ENCODE results near the gene CNEP1R1. TPM values are rescaled to one million over a fixed set of nuclear protein-coding genes. Genes with fewer than 3 reads are reported as not detected.

Gene CNEP1R1
- total and polyA plus RNA-seq, 10 of the 15 experiments (the other 5 are each of a cell fraction or from before 2014, with no cell fraction given): 11.5 to 29.2 (median 15.6) TPM

GRCh38 chr16:50024684-50025536 lies at the start of gene CNEP1R1 (continued):
- TF ChIP-seq ZNF592 (IDR thresholded peaks at IDR 0.05): peak; percentile 35; the same call in 1 of the 2 replicates
- TF ChIP-seq LARP7 (IDR thresholded peaks at IDR 0.05): peak; percentile 84
- TF ChIP-seq ETV6 (conservative IDR thresholded peaks at IDR 0.05 in 1 of 2, IDR thresholded peaks at IDR 0.05 in 1 of 2; ENCODE audit: borderline replicate concordance in 1 of 2, low read depth in 1 of 2): no peak
- TF ChIP-seq ZNF24 (IDR thresholded peaks at IDR 0.05): peak; percentile 74
- no peak for TF ChIP-seq CHD4 (IDR thresholded peaks at IDR 0.05)
- TF ChIP-seq KDM1A (IDR thresholded peaks at IDR 0.05; ENCODE audit: borderline replicate concordance): no peak
- peak; percentile 45; the same call in 1 of the 2 replicates for TF ChIP-seq NR2C1 (IDR thresholded peaks at IDR 0.05)
- no peak for TF ChIP-seq SREBF2 (IDR thresholded peaks at IDR 0.05; ENCODE audit: low read length)
- TF ChIP-seq PKNOX1 (IDR thresholded peaks at IDR 0.05): 0 out of 2 replicates have a peak, but pooled peaks have one; percentile 12
- peak; percentile 63; the same call in 1 of the 2 replicates for TF ChIP-seq NKRF (conservative IDR thresholded peaks at IDR 0.05)
- peak; percentile 47 for TF ChIP-seq SIX5 (IDR thresholded peaks at IDR 0.05; ENCODE audit: low read depth, low read length, severe bottlenecking)
- TF ChIP-seq POU2F2 (IDR thresholded peaks at IDR 0.05; ENCODE audit: borderline replicate concordance, low read depth, low read length): 0 out of 3 replicates have a peak, but pooled peaks have one; percentile 51
- TF ChIP-seq NFYB (IDR thresholded peaks at IDR 0.05; ENCODE audit: insufficient read depth, low read depth, low read length): peak; percentile 95
- TF ChIP-seq CHD2 (IDR thresholded peaks at IDR 0.05; ENCODE audit: borderline replicate concordance, low read depth, low read length): peak; percentile 94
- TF ChIP-seq ASH2L (IDR thresholded peaks at IDR 0.05; ENCODE audit: borderline replicate concordance, low read depth): 0 out of 2 replicates have a peak, but pooled peaks have one; percentile 36
- TF ChIP-seq FOS (IDR thresholded peaks at IDR 0.05; ENCODE audit: borderline replicate concordance, extremely low read depth, insufficient read length): peak; percentile 87
- TF ChIP-seq MYB (IDR thresholded peaks at IDR 0.05; ENCODE audit: borderline replicate concordance, low read depth, low read length): peak; percentile 66; the same call in 1 of the 2 replicates
- TF ChIP-seq STAT1 (conservative IDR thresholded peaks at IDR 0.05): no peak; the same call in 1 of the 2 replicates
- no peak for TF ChIP-seq IKZF2 (IDR thresholded peaks at IDR 0.05)
- TF ChIP-seq IKZF1 (conservative IDR thresholded peaks at IDR 0.05): peak; percentile 72
- TF ChIP-seq ELK1 (IDR thresholded peaks at IDR 0.05; ENCODE audit: low read depth, low read length): peak; percentile 75
